Stimulated activated CD4-positive, alpha-beta T cell treated with anti-CD3 and anti-CD28 coated beads, Interleukin-4, amount 100 ng/mL, for 1 hour (primary cell): Measurements from ENCODE around the gene ERICH2.

Experiments used
- DNase-seq: peaks from one replicate; pipeline ENCODE4 v3.0.0-alpha.2; 2020

The ERICH2 gene

GRCh38 chr2:170764880-170765261 is 5.3 kb upstream of the ERICH2 start:
- no peak for DNase-seq

- no peak for DNase-seq
Measured at GRCh38 chr2:170766693-170767092, 3.5 kb upstream of the ERICH2 start.

GRCh38 chr2:170770606-170771420 is 635 bp downstream of the ERICH2 start:
- peak; percentile 60 for DNase-seq

- DNase-seq: no peak
Measured at GRCh38 chr2:170771421-170771937, 1.3 kb downstream of the ERICH2 start.

- no peak for DNase-seq
Measured at GRCh38 chr2:170772295-170772694, 2.1 kb downstream of the ERICH2 start.

- no peak for DNase-seq
Measured at GRCh38 chr2:170774074-170774473, 3.9 kb downstream of the ERICH2 start.

GRCh38 chr2:170778900-170779299 is 8.7 kb downstream of the ERICH2 start:
- no peak for DNase-seq

GRCh38 chr2:170779304-170779703 is 9.1 kb downstream of the ERICH2 start:
- no peak for DNase-seq

- DNase-seq: no peak
Measured at GRCh38 chr2:170782673-170783072, 12.5 kb downstream of the ERICH2 start.

- no peak for DNase-seq
Measured at GRCh38 chr2:170783549-170783948, 13.4 kb downstream of the ERICH2 start.

GRCh38 chr2:170798996-170799395 is 28.8 kb downstream of the ERICH2 start:
- no peak for DNase-seq

GRCh38 chr2:170806548-170806947 is 36.4 kb downstream of the ERICH2 start:
- DNase-seq: no peak

- no peak for DNase-seq
Measured at GRCh38 chr2:170812710-170813600, 42.8 kb downstream of the ERICH2 start.

- peak; percentile 27 for DNase-seq
Measured at GRCh38 chr2:170813611-170814532, 43.7 kb downstream of the ERICH2 start.

GRCh38 chr2:170814533-170815230 is 44.5 kb downstream of the ERICH2 start:
- DNase-seq: no peak

- DNase-seq: no peak
Measured at GRCh38 chr2:170815311-170815710, 45.1 kb downstream of the ERICH2 start.

- DNase-seq: peak; percentile 64
Measured at GRCh38 chr2:170815746-170816503, 45.7 kb downstream of the ERICH2 start.

GRCh38 chr2:170816504-170817092 is 46.4 kb downstream of the ERICH2 start, which contains the start of gene GAD1:
Gene GAD1 (plus strand): TSS chr2:170816887. CDS start chr2:170818592, 1,705 bp downstream.
- DNase-seq: peak; percentile 72

GRCh38 chr2:170817093-170818035 is 47.2 kb downstream of the ERICH2 start:
- peak; percentile 34 for DNase-seq
